NCI-H510A treated with DMSO at 0.1 percent for 48 hours (cell line): ENCODE data around the gene BSG.
"Not testable (repeated sequence)": the region's sequence is repeated elsewhere in the genome, so short reads cannot be mapped to it uniquely, and the experiment has no call there.

Source experiments
- DNase-seq: peaks from one replicate; lab custom pipeline; 2025; lab: John Stamatoyannopoulos, UW

BSG gene

DNA sequence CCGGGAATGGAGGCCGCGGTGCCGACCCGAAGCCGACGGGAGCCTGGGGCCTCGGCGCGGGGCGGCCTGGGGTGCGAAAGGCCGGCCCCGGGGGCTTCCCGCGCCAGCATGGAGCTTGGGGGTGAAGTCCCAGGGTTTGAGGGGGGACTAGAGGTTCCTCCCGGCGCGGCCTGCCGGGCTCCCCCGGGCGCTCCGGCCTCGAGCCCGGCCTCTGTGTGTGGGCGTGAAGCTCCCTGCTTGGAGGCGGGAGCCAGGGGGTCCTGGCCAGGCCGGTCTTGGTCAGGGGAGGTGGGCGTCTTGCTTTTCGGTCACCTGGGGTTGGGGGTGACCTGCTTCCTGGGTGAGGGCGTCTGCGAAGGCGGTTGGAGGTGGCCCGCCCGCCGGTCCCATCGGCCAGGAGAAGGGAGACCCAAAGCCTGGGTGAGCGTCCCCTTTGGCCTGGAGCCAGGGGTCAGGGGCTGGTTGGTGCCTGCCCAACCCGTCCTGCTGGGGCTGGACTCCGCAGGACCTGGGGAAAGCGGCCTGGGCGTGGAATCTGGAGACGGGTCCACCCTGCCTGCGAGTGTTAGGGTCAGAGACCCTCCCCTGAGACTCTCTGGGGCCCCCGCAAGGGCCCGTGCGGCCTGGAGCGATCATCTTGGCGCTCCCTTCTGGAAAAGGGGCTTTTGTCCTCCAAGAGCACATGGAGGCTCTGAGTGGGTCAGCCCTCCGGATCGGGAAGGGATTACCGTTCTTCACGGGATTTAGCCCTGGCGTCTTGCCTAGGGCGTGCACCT, 535 bp downstream of the BSG start:
- DNase-seq, result no peak

DNA sequence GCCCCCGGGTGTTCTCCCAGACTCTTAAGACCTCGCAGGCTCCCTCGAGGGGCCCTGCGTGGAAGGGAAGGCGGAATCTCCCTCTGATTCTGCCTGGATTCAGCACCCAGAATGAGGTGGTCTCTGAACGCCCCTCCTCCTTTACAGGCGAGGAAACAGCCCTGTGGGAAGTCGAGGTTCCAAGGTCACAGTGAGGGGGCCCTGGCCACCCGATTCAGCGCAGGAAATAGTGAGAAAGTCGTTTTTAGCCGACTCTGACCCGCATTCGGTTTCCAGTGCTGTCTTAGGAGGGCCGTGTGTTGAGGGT, 1.1 kb downstream of the BSG start:
- no peak for DNase-seq

DNA sequence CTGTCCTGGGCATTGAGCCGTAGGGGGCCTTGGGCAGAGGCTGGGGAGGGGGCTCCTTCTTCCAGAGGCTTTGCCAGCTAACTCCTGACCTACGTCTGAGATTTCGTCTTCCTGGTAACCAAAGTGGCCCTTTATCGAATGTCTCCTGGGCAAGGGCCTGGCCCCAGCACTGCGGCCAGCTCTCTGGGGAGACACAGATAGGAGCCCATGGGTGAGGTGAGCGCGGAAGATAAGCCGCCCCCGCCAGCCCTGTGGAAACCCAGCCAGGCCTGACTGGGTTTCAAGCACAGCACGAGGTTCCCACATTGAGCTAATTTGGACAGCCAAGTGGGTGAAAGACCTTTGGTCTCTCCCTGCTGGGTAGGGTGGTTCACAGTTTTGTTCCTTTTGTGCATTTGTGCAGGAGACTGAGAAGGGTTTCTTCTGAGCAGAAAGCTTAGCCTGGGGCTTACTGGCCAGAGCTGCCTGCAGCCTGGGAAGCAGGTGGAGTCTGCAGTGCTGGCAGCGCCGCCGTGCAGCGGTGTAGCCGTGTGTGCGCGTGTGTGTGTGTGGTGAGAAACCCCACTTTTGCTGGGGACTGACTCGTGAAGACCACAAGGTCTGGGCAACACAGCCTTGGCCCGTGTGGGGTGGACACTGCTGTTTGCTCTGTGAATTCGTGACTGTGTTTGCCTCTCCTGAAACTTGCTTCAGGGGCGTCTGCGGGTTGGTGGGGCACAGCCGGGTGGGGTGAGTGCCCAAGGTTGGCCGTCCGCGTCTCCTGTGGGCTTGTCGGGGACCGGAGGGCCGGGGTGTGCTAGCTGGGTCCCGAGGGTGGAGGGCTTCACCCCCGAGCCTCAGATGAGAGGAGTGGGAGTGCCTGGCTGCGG, 2.5 kb downstream of the BSG start:
- no peak for DNase-seq

DNA sequence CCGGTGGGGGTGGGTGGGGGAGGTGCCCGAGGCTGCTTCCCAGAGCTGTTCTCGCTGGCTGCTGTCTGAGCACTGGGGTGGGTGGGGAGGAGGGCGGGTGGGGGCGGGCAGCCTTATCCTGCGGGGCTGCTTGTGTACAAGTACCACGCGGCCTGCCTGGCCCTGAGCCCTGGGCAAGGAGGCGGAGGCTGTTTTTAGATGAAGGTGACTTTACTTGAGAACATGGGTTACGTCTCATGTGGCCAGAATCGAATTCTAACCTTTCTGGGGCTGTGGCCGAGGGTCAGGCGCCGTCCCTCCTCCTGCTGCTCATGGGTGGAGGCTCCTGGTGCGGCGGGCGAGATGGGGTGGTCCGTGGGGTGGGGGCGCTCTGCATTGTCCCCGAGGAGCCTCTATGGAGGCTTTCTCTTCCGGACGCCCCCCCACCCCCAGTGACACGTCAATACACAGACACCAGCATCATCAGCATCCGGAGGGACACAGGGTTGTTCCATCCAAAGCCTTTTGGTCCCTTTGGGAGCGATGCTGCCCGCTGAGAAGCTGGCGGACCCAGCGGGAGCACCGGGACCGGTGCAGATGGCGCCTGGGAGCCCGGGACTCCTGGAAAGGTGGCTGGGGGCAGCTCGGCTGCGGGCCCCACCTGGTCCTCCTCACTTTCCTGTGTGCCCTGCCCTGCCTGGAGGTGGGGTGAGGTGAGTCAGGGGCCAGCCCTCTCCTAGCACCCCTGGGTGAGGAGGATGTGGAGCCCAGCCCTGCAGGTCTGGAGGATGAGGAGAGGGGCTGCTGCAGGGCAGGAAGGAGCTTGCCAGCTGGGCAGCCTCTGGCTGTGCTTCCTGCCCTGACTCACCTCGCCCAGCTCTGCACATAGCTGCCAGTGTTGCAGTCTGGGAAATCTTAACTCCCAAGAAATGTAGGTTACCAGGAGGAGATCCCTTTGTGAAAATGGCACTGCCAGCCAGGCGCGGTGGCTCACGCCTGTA, 3.4 kb downstream of the BSG start:
- no peak for DNase-seq

DNA sequence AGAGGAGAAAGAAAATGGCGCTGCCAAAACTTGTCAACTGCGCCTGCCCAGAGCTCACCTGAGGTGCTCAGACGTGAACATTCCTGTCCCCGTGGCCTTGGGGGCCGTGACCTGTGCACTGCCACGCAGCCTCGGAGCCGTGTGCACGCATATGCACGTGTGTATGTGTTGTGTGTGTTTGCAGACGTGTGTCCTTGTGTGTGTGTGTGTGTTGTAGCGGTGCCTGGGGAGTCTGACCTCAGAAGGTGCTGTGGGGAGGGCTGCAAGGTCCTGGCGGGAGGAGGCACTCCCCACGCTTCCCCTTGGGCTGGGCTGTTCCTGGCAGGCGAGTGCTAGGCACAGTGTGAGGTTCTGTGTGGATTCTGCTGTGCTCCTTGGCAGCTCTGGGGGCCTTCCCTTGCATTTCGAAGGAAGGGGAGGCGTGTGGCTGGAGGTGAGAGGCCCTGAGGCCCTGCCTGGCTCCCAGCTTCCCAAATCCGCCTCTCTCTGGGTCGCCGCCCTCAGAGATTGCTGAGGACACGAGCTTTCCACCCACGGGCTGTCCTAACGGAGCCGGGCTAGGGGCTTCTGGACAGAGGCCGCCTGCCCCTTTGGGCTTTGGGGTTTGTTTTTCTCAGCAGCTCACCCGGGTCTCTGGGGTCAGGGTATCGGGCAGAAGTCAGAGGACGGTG, 4.5 kb downstream of the BSG start:
- DNase-seq, result no peak

GRCh38 chr19:577439-578392, 5.3 kb downstream of the BSG start:
- DNase-seq, result no peak

- no peak for DNase-seq
Measured at GRCh38 chr19:579111-579841, 6.9 kb downstream of the BSG start.

DNA sequence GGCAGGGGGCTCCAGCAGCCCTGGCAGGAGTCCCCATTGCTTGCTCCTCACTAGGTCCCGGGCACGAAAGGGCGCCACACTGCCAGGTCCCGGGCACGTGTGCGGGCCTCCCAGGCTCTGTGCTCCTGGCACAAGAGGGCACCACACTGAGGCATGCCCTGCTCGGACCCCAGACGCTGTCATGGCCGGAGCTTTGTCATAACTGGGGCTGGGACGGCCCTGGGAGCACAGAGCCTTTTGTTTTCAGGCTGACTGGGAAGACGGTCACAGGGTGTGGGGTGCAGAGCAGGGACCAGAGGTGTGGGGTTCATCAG, 7.4 kb downstream of the BSG start:
- DNase-seq, result no peak

DNA sequence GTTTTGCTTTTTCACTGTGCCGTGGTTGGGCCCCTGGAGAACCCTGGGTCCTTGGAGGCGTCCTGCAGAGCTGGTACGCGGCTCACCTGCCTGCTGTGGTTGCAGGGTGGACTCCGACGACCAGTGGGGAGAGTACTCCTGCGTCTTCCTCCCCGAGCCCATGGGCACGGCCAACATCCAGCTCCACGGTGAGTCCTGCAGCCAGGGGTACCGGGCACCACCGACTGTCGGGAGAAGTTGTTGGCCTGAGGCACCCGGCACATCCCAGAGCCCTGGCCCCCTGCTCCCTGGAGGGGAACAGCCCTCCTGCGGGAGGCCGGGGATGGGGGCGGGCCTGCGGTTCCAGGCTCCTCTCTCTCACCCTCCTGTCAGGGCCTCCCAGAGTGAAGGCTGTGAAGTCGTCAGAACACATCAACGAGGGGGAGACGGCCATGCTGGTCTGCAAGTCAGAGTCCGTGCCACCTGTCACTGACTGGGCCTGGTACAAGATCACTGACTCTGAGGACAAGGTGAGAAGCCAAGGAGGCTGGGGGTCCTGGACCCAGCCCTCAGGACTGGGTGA, 8.0 kb downstream of the BSG start:
- DNase-seq, result no peak

DNA sequence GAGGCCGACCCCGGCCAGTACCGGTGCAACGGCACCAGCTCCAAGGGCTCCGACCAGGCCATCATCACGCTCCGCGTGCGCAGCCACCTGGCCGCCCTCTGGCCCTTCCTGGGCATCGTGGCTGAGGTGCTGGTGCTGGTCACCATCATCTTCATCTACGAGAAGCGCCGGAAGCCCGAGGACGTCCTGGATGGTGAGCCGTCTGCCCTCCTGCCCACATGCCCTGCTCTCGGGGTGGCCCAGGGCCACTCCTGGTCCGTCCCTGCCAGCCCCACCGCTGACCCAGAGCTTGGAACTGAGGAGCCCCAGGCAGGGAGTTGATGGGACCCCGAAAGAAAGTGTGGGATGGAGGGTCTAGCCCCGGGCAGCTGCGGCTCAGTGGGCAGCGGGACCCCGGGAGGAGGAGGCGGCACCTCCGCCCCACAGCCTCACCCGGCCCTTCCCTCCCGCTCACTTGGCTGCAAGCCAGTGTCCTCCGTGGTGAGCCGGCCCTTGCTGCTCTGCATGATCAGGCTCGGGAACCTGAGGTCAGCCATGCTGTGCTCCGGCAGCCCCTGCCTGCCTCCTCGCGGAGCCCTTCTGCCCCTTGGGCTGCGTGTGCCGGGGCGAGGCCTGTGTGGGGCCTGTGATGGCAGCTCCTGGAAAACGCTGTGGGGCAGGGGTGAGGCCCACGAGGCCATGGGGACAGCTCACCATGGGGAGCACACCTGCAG, 9.2 kb downstream of the BSG start:
- DNase-seq, result no peak

DNA sequence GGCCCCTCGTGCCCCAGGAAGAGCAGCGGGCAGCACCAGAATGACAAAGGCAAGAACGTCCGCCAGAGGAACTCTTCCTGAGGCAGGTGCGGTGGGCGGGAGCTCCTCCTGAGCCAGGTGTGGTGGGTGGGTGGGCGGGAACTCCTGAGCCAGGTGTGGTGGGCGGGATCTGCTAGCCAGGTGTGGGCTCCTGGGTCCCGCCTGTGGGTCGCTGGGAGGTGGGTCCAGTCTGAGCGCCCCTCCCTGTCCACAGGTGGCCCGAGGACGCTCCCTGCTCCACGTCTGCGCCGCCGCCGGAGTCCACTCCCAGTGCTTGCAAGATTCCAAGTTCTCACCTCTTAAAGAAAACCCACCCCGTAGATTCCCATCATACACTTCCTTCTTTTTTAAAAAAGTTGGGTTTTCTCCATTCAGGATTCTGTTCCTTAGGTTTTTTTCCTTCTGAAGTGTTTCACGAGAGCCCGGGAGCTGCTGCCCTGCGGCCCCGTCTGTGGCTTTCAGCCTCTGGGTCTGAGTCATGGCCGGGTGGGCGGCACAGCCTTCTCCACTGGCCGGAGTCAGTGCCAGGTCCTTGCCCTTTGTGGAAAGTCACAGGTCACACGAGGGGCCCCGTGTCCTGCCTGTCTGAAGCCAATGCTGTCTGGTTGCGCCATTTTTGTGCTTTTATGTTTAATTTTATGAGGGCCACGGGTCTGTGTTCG, 10.3 kb downstream of the BSG start:
- DNase-seq, result no peak

GRCh38 chr19:583198-583967, 11.0 kb downstream of the BSG start:
- no peak for DNase-seq

- no peak for DNase-seq
Measured at GRCh38 chr19:583968-584239, 11.5 kb downstream of the BSG start.

GRCh38 chr19:584240-585001, 12.0 kb downstream of the BSG start:
- DNase-seq, result no peak

DNA sequence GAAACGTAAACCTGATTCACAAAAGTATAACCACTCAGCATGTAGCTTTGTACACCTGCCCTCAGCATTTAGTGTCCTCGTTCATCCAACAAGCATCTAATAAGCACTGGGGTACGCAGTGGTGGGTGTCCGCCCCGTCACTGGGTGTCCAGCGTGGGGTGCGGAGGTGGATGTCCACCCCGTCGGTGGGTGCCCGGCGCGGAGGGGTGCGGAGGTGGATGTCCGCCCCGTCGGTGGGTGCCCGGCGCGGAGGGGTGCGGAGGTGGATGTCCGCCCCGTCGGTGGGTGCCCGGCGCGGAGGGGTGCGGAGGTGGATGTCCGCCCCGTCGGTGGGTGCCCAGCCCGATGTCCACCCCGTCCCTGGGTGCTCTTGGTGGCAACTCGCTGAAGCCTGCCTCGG, 12.8 kb downstream of the BSG start:
- not testable (repeated sequence) for DNase-seq

GRCh38 chr19:585551-586110, 13.2 kb downstream of the BSG start:
- no peak for DNase-seq
